NT2/D1 (cell line): Measurements from ENCODE around the gene DDX31.

Experiments
- DNase-seq: peaks from one replicate; pipeline ENCODE4 v3.0.0-alpha.2; 2011; ENCODE audit warnings: low read depth, low spot score
- H3K27me3 ChIP-seq: 2 replicates; pipeline ENCODE4 v1.6.0; 2011; ENCODE audit warnings: mild to moderate bottlenecking; ENCODE audit not compliant: insufficient read length, insufficient read depth
- H3K36me3 ChIP-seq: 2 replicates; pipeline ENCODE4 v1.6.1; 2011; ENCODE audit warnings: mild to moderate bottlenecking, low read length, mixed read lengths; ENCODE audit not compliant: insufficient read depth, insufficient read length
- H3K4me1 ChIP-seq: 2 replicates; pipeline ENCODE4 v1.5.1; 2011; ENCODE audit not compliant: insufficient read depth, insufficient read length
- H3K4me3 ChIP-seq: 2 replicates; pipeline ENCODE4 v1.5.1; 2011; ENCODE audit warnings: low read depth; ENCODE audit not compliant: insufficient read length
- H3K9ac ChIP-seq: 2 replicates; pipeline ENCODE4 v1.6.0; 2011; ENCODE audit warnings: low read depth; ENCODE audit not compliant: insufficient read length
- H3K9me3 ChIP-seq: 2 replicates; pipeline ENCODE4 v1.5.1; 2011; ENCODE audit warnings: mild to moderate bottlenecking, low read length; ENCODE audit not compliant: insufficient read depth
- SUZ12 ChIP-seq: IDR thresholded peaks from 2 replicates; pipeline ENCODE4 v1.6.1; 2011; ENCODE audit not compliant: insufficient read length, insufficient read depth; ENCODE audit errors: extremely low read depth
- YY1 ChIP-seq: IDR thresholded peaks from 2 replicates; pipeline ENCODE4 v1.6.1; 2011; ENCODE audit not compliant: insufficient read length, insufficient read depth
- ZNF274 ChIP-seq: IDR thresholded peaks from 2 replicates; pipeline ENCODE4 v1.6.1; 2011; ENCODE audit warnings: mild to moderate bottlenecking, low read depth, low read length

DDX31 gene

GRCh38 chr9:132638240-132638639 is 31.5 kb downstream of the DDX31 start:
- H3K36me3 ChIP-seq, result peaks cover 75% of the 10 kb centered on the region
- H3K27me3 ChIP-seq, result no peaks in the 10 kb centered on the region
- TF ChIP-seq YY1, result no peak
- TF ChIP-seq ZNF274, result no peak
- no peak for TF ChIP-seq SUZ12
- H3K9me3 ChIP-seq, result no peaks in the 10 kb centered on the region
- no peak for DNase-seq
- no peak overlapping the region for H3K4me3 ChIP-seq
- H3K4me1 ChIP-seq, result no peaks in the 10 kb centered on the region
- no peak overlapping the region for H3K9ac ChIP-seq

GRCh38 chr9:132637801-132638200 is 32.0 kb downstream of the DDX31 start:
- DNase-seq, result no peak
- no peak for TF ChIP-seq SUZ12
- TF ChIP-seq ZNF274, result no peak
- no peak for TF ChIP-seq YY1
- no peaks in the 10 kb centered on the region for H3K27me3 ChIP-seq
- no peaks in the 10 kb centered on the region for H3K4me1 ChIP-seq
- peaks cover 71% of the 10 kb centered on the region for H3K36me3 ChIP-seq
- no peaks in the 10 kb centered on the region for H3K9me3 ChIP-seq
- no peak overlapping the region for H3K9ac ChIP-seq
- no peak overlapping the region for H3K4me3 ChIP-seq

- peaks cover 66% of the 10 kb centered on the region for H3K36me3 ChIP-seq
- H3K27me3 ChIP-seq, result no peaks in the 10 kb centered on the region
- DNase-seq, result no peak
- H3K4me1 ChIP-seq, result no peaks in the 10 kb centered on the region
- TF ChIP-seq SUZ12, result no peak
- TF ChIP-seq YY1, result no peak
- no peak for TF ChIP-seq ZNF274
- no peaks in the 10 kb centered on the region for H3K9me3 ChIP-seq
- H3K4me3 ChIP-seq, result no peak overlapping the region
- H3K9ac ChIP-seq, result no peak overlapping the region
These were observed 32.4 kb downstream of the DDX31 start for GRCh38 chr9:132637351-132637750.

GRCh38 chr9:132634327-132634726 is 35.5 kb downstream of the DDX31 start:
- no peak overlapping the region for H3K4me3 ChIP-seq
- no peaks in the 10 kb centered on the region for H3K27me3 ChIP-seq
- TF ChIP-seq SUZ12 (no peak), YY1 (no peak), ZNF274 (no peak)
- no peaks in the 10 kb centered on the region for H3K4me1 ChIP-seq
- no peaks in the 10 kb centered on the region for H3K9me3 ChIP-seq
- no peak overlapping the region for H3K9ac ChIP-seq
- peaks cover 64% of the 10 kb centered on the region for H3K36me3 ChIP-seq
- DNase-seq, result no peak

- TF ChIP-seq ZNF274 (no peak), YY1 (no peak)
- no peaks in the 10 kb centered on the region for H3K9me3 ChIP-seq
- DNase-seq, result no peak
- peaks cover 3% of the 10 kb centered on the region for H3K4me1 ChIP-seq
- H3K27me3 ChIP-seq, result no peaks in the 10 kb centered on the region
- no peak overlapping the region for H3K4me3 ChIP-seq
- H3K36me3 ChIP-seq, result peaks cover 63% of the 10 kb centered on the region
- no peak overlapping the region for H3K9ac ChIP-seq
These were observed 37.2 kb downstream of the DDX31 start for GRCh38 chr9:132632413-132633129.

- H3K4me1 ChIP-seq, result peaks cover 3% of the 10 kb centered on the region
- no peaks in the 10 kb centered on the region for H3K9me3 ChIP-seq
- no peak overlapping the region for H3K4me3 ChIP-seq
- no peak for DNase-seq
- H3K27me3 ChIP-seq, result no peaks in the 10 kb centered on the region
- H3K9ac ChIP-seq, result no peak overlapping the region
- H3K36me3 ChIP-seq, result peaks cover 61% of the 10 kb centered on the region
- no peak for TF ChIP-seq ZNF274
- TF ChIP-seq YY1, result no peak
- no peak for TF ChIP-seq SUZ12
These were observed 38.1 kb downstream of the DDX31 start for GRCh38 chr9:132631685-132632084.

- no peak for DNase-seq
- no peak overlapping the region for H3K4me3 ChIP-seq
- H3K27me3 ChIP-seq, result no peaks in the 10 kb centered on the region
- no peaks in the 10 kb centered on the region for H3K9me3 ChIP-seq
- TF ChIP-seq ZNF274, result no peak
- no peak for TF ChIP-seq SUZ12
- TF ChIP-seq YY1, result no peak
- H3K9ac ChIP-seq, result no peak overlapping the region
- H3K36me3 ChIP-seq, result peaks cover 60% of the 10 kb centered on the region
- peaks cover 3% of the 10 kb centered on the region for H3K4me1 ChIP-seq
These were observed 38.5 kb downstream of the DDX31 start for GRCh38 chr9:132631280-132631679.

- no peak overlapping the region for H3K9ac ChIP-seq
- peaks cover 64% of the 10 kb centered on the region for H3K36me3 ChIP-seq
- TF ChIP-seq SUZ12 (no peak), ZNF274 (no peak)
- peaks cover 3% of the 10 kb centered on the region for H3K4me1 ChIP-seq
- H3K4me3 ChIP-seq, result no peak overlapping the region
- no peaks in the 10 kb centered on the region for H3K27me3 ChIP-seq
- no peaks in the 10 kb centered on the region for H3K9me3 ChIP-seq
- no peak for DNase-seq
These were observed 39.0 kb downstream of the DDX31 start for GRCh38 chr9:132630811-132631210.
